Measurements from ENCODE around the gene NTRK3. TPM values are rescaled to one million over a fixed set of nuclear protein-coding genes. Genes with fewer than 3 reads are reported as not detected.

The NTRK3 gene
- total and polyA plus RNA-seq, 4 donors = 0.21 to 2.9 (median 0.32) TPM

GRCh38 chr15:87961851-87962420 lies 294.6 kb downstream of the NTRK3 start:
- Histone ChIP-seq H3K9me3 (ENCODE audit: control insufficient read depth in 4 of 4, low read length in 3 of 4) (no peaks in the 10 kb centered on the region), H3K36me3 (ENCODE audit: control insufficient read depth in 4 of 4, insufficient read depth in 3 of 4, low read depth in 1 of 4, low read length in 3 of 4) (no peaks in the 10 kb centered on the region), H3K4me1 (ENCODE audit: control insufficient read depth in 4 of 4, insufficient read depth in 4 of 4, low read length in 3 of 4) (no peaks in the 10 kb centered on the region), H3K27me3 (ENCODE audit: control insufficient read depth in 4 of 4, insufficient read depth in 4 of 4, low read length in 3 of 4) (no peaks in the 10 kb centered on the region), H3K4me3 (ENCODE audit: low read depth in 1 of 3, low read length in 3 of 3) (no peak overlapping the region), H3K27ac (ENCODE audit: low read depth in 1 of 2, low read length in 2 of 2) (no peak overlapping the region), H3K9ac (ENCODE audit: low read depth in 1 of 2, low read length in 2 of 2) (no peak overlapping the region)
- 54% methylated on average over 2 of the region's 2 CpGs for WGBS
- TF ChIP-seq TAF1 (conservative IDR thresholded peaks at IDR 0.05) = no peak
- no peak for TF ChIP-seq REST (IDR thresholded peaks at IDR 0.05)
- TF ChIP-seq EGR1 (IDR thresholded peaks at IDR 0.05; ENCODE audit: low read depth in 2 of 2) = no peak
- TF ChIP-seq FOXA2 (IDR thresholded peaks at IDR 0.05) = no peak
- no peak for TF ChIP-seq MAX (IDR thresholded peaks at IDR 0.05)
- TF ChIP-seq SP1 (IDR thresholded peaks at IDR 0.05) = no peak
- TF ChIP-seq JUND (IDR thresholded peaks at IDR 0.05) = no peak
- TF ChIP-seq RXRA (IDR thresholded peaks at IDR 0.05) = no peak
- TF ChIP-seq HNF4A (conservative IDR thresholded peaks at IDR 0.05) = no peak
- TF ChIP-seq FOXA1 (IDR thresholded peaks at IDR 0.05) = no peak
- no peak for TF ChIP-seq GABPA (IDR thresholded peaks at IDR 0.05 in 1 of 2, conservative IDR thresholded peaks at IDR 0.05 in 1 of 2)
- no peak for TF ChIP-seq HNF4G (IDR thresholded peaks at IDR 0.05)
- no peak for TF ChIP-seq NR2F2 (IDR thresholded peaks at IDR 0.05)
- no peak for DNase-seq (ENCODE audit: low spot score)

- no peak overlapping the region for H3K27ac ChIP-seq (ENCODE audit: low read depth in 1 of 2, low read length in 2 of 2)
- H3K27me3 ChIP-seq (ENCODE audit: control insufficient read depth in 4 of 4, insufficient read depth in 4 of 4, low read length in 3 of 4) = no peaks in the 10 kb centered on the region
- no peak for DNase-seq (ENCODE audit: low spot score)
- H3K4me1 ChIP-seq (ENCODE audit: control insufficient read depth in 4 of 4, insufficient read depth in 4 of 4, low read length in 3 of 4) = no peaks in the 10 kb centered on the region
- H3K4me3 ChIP-seq (ENCODE audit: low read depth in 1 of 3, low read length in 3 of 3) = no peak overlapping the region
- no peaks in the 10 kb centered on the region for H3K36me3 ChIP-seq (ENCODE audit: control insufficient read depth in 4 of 4, insufficient read depth in 3 of 4, low read depth in 1 of 4, low read length in 3 of 4)
- H3K9me3 ChIP-seq (ENCODE audit: control insufficient read depth in 4 of 4, low read length in 3 of 4) = no peaks in the 10 kb centered on the region
- no peak overlapping the region for H3K9ac ChIP-seq (ENCODE audit: low read depth in 1 of 2, low read length in 2 of 2)
- no peak for TF ChIP-seq GABPA (IDR thresholded peaks at IDR 0.05 in 1 of 2, conservative IDR thresholded peaks at IDR 0.05 in 1 of 2)
- 71% methylated on average over 4 of the region's 4 CpGs for WGBS
These were observed 296.9 kb downstream of the NTRK3 start for GRCh38 chr15:87959662-87960061.

- WGBS = 56% methylated on average over 11 of the region's 11 CpGs
- no peak overlapping the region for H3K9ac ChIP-seq (ENCODE audit: low read depth in 1 of 2, low read length in 2 of 2)
- no peak overlapping the region for H3K4me3 ChIP-seq (ENCODE audit: low read depth in 1 of 3, low read length in 3 of 3)
- no peaks in the 10 kb centered on the region for H3K4me1 ChIP-seq (ENCODE audit: control insufficient read depth in 4 of 4, insufficient read depth in 4 of 4, low read length in 3 of 4)
- no peaks in the 10 kb centered on the region for H3K9me3 ChIP-seq (ENCODE audit: control insufficient read depth in 4 of 4, low read length in 3 of 4)
- H3K36me3 ChIP-seq (ENCODE audit: control insufficient read depth in 4 of 4, insufficient read depth in 3 of 4, low read depth in 1 of 4, low read length in 3 of 4) = no peaks in the 10 kb centered on the region
- no peak overlapping the region for H3K27ac ChIP-seq (ENCODE audit: low read depth in 1 of 2, low read length in 2 of 2)
- DNase-seq (ENCODE audit: low spot score) = no peak
- H3K27me3 ChIP-seq (ENCODE audit: control insufficient read depth in 4 of 4, insufficient read depth in 4 of 4, low read length in 3 of 4) = peaks cover 0 to 2% (median 0%) of the 10 kb centered on the region in 4 donors
- TF ChIP-seq ATF3 (IDR thresholded peaks at IDR 0.05) (no peak), CTCF (IDR thresholded peaks at IDR 0.05; ENCODE audit: low read depth, low read length, missing input control) (no peak), ZBTB33 (IDR thresholded peaks at IDR 0.05) (no peak), FOXA1 (IDR thresholded peaks at IDR 0.05) (no peak), RXRA (IDR thresholded peaks at IDR 0.05) (no peak), GABPA (IDR thresholded peaks at IDR 0.05 in 1 of 2, conservative IDR thresholded peaks at IDR 0.05 in 1 of 2) (no peak), HNF4A (conservative IDR thresholded peaks at IDR 0.05) (no peak)
These were observed 297.5 kb downstream of the NTRK3 start for GRCh38 chr15:87959080-87959479.
